Inflammatory macrophage treated with lipopolysaccharide for 1 hour (primary cell): ENCODE measurements around the gene SH2B3.
A peak's percentile ranks its signal among the peaks of the same experiment; 100 is the strongest.
"Not testable (repeated sequence)": the region's sequence is repeated elsewhere in the genome, so short reads cannot be mapped to it uniquely, and the experiment has no call there.

Experiments
- DNase-seq, 2 donors: peaks; one replicate each; pipeline ENCODE4 v3.0.0-alpha.2; 2020 to 2022

SH2B3 gene

GRCh38 chr12:111467092-111467856, 61.6 kb downstream of the SH2B3 start:
- DNase-seq = peak in 1 of 2 donors; percentile 34

GRCh38 chr12:111467857-111468241, 62.1 kb downstream of the SH2B3 start:
- no peak for DNase-seq

GRCh38 chr12:111469401-111469800, 63.7 kb downstream of the SH2B3 start:
- no peak for DNase-seq

GRCh38 chr12:111471236-111471635, 65.5 kb downstream of the SH2B3 start:
- DNase-seq = peak; percentile 37 to 56

DNA sequence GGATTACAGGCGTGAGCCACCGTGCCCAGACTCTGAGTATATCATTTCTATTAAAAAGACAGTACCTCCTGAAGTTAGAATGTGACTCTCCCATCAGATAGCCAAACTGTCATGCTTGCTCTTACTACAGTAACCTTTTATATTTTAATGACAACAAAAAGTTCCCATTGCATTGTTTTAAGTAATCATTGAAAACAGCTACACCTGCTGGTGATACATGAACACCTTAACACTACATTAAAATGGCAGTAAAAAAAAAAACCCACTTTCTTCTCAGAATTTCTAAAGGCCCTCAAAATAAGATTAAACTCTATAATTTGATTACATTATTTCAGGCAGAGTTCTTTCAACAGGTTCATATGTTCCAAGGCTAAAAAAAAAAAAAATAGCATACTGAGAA, 76.7 kb downstream of the SH2B3 start:
- peak in 1 of 2 donors; percentile 6 for DNase-seq

GRCh38 chr12:111488271-111488670, 82.5 kb downstream of the SH2B3 start:
- DNase-seq = no peak

DNA sequence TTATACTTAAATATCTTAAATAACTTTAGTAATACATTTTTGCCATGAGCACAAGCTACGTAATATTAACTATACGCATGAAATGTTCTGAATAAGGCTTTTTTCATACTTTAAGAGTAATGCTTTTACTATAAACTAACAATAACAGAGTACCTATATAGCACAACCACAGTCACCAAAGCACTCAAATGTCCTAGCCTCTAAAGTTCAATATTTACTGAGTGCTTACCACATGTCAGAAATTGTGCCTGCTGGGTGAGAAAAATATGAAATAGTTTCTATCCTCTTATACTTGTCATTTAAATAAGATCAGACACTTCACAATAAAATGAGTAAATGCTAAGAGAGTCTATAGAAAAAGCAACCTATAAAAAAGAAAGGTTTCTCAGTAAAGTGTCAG, 83.1 kb downstream of the SH2B3 start:
- DNase-seq = no peak

DNA sequence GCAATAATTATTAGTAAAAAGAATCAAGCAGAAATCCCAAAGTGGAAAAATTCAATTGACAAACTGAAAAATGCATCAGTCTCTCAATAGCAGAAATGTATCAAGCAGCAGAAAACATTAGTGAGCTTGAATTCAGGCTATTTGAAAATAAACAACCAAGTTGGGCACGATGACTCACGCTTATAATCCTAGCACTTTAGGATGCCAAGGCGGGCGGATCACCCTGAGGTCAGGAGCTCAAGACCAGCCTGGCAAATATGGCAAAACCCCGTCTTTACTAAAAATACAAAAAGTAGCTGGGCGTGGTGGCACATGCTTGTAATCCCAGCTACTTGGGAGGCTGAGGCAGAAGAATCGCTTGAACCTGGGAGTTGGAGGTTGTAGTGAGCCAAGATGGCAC, 87.3 kb downstream of the SH2B3 start:
- not testable (repeated sequence) for DNase-seq

DNA sequence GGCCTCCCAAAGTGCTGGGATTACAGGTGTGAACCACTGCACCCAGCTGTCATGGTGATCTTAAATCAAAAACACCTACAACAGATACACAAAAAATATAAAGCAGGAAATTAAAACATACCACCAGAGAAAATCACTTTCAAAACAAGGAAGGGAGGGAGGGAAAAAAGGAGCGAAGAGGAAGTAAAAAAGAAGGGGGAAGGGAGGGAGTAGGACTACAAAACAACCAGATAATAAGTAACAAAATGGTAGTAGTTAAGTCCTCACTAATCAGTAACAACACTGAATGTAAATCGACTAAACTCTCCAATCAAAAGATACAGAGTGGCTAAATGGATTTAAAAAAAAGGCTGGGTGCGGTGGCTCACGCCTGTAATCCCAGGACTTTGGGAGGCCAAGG, 89.0 kb downstream of the SH2B3 start:
- no peak for DNase-seq
